ENCODE results near the gene C11orf87.

C11orf87 gene

GRCh38 chr11:109454857-109455256 lies 32.9 kb downstream of the C11orf87 start:
- no peak for DNase-seq
